Endothelial cell of umbilical vein (primary cell): ENCODE measurements around the gene RINL. TPM values are rescaled to one million over a fixed set of nuclear protein-coding genes. Genes with fewer than 3 reads are reported as not detected.

Experiments used
- BruUV-seq: library from RNA; stranded (reverse); fragments of 400-500 nt; replicated peaks from 2 replicates; lab custom pipeline; 2021; lab: Mats Ljungman, UMichigan
- CTCF ChIA-PET: fragments of 300-600, 350-600 bp; sonication (Branson Sonifier 250); formaldehyde crosslinking; loops from one replicate; lab custom pipeline; 2021; ENCODE audit warnings: antibody characterized with exemption, inconsistent platforms; lab: Charles Lee
- POLR2A ChIA-PET: fragments of 300-600, 350-600 bp; sonication (Branson Sonifier 250); formaldehyde crosslinking; loops from one replicate; lab custom pipeline; 2021; ENCODE audit warnings: antibody characterized with exemption, inconsistent platforms; lab: Charles Lee
- DNase-seq: peaks from one replicate; pipeline ENCODE4 v3.0.0-alpha.2; 2011; ENCODE audit warnings: low read depth, low spot score
- FAIRE-seq: peaks from 2 replicates; lab custom pipeline; 2011; peaks lifted over from hg19 to GRCh38; lab: Jason Lieb, UNC
- H2AFZ ChIP-seq: 2 replicates; pipeline ENCODE4 v1.6.0; 2012; ENCODE audit warnings: low read depth, low read length, control low read depth, inconsistent platforms
- H3K27ac ChIP-seq: 2 replicates; pipeline ENCODE4 v1.5.1; 2011; ENCODE audit warnings: low read depth, mild to moderate bottlenecking, control low read depth, low read length, moderate library complexity; ENCODE audit not compliant: insufficient read depth
- H3K27me3 ChIP-seq, 2 experiments: 2 replicates each; pipeline versions ENCODE4 v1.6.0 to v1.6.1; 2011; ENCODE audit warnings: low read length in 2 of 2, mixed read lengths in 1 of 2; ENCODE audit not compliant: control insufficient read depth in 2 of 2, insufficient read depth in 2 of 2
- H3K36me3 ChIP-seq, 2 experiments: 2 replicates in 1 of 2; 3 replicates in 1 of 2; pipeline ENCODE4 v1.5.1; 2011; ENCODE audit warnings: low read length in 2 of 2, mild to moderate bottlenecking in 1 of 2, moderate library complexity in 1 of 2; ENCODE audit not compliant: control insufficient read depth in 2 of 2, insufficient read depth in 2 of 2; ENCODE audit errors: extremely low read depth in 1 of 2
- H3K4me1 ChIP-seq: 3 replicates; pipeline ENCODE4 v1.5.1; 2011; ENCODE audit warnings: mild to moderate bottlenecking, low read length; ENCODE audit not compliant: control insufficient read depth, insufficient read depth; ENCODE audit errors: extremely low read depth
- H3K4me2 ChIP-seq: 2 replicates; pipeline ENCODE4 v1.6.1; 2011; ENCODE audit warnings: low read length, control low read depth, mixed read lengths; ENCODE audit not compliant: insufficient read depth
- H3K4me3 ChIP-seq, 3 experiments: fragments of 200-600 bp in 1 of 3; sonication (generic), shearing (Covaris generic) in 1 of 3; replicated peaks in 1 of 3; 2 replicates each; pipeline ENCODE4 v1.5.1; 2011 to 2016; ENCODE audit warnings: control low read depth in 3 of 3, low read length in 3 of 3, mild to moderate bottlenecking in 2 of 3, inconsistent platforms in 1 of 3, low read depth in 1 of 3, moderate library complexity in 1 of 3; ENCODE audit not compliant: insufficient read depth in 1 of 3
- H3K79me2 ChIP-seq: 2 replicates; pipeline ENCODE4 v1.6.0; 2012; ENCODE audit warnings: low read length, inconsistent platforms; ENCODE audit not compliant: control insufficient read depth, insufficient read depth
- H3K9ac ChIP-seq: replicated peaks from 2 replicates; pipeline ENCODE3; 2011; ENCODE audit warnings: low read length, control low read depth; ENCODE audit not compliant: insufficient read depth; ENCODE audit errors: extremely low read depth
- H3K9me1 ChIP-seq: replicated peaks from 3 replicates; pipeline ENCODE4 v1.6.0; 2011; ENCODE audit warnings: mild to moderate bottlenecking, low read length; ENCODE audit not compliant: control insufficient read depth, insufficient read depth; ENCODE audit errors: extremely low read depth
- H3K9me3 ChIP-seq: replicated peaks from 2 replicates; pipeline ENCODE4 v1.5.1; 2012; ENCODE audit warnings: low read length, inconsistent platforms; ENCODE audit not compliant: control insufficient read depth, insufficient read depth
- H4K20me1 ChIP-seq: replicated peaks from 2 replicates; pipeline ENCODE3; 2011; ENCODE audit warnings: mild to moderate bottlenecking, low read length; ENCODE audit not compliant: control insufficient read depth, insufficient read depth; ENCODE audit errors: extremely low read depth
- CTCF ChIP-seq, 2 donors: IDR thresholded peaks; 1 replicate in 1 of 2; 2 replicates in 1 of 2; pipeline ENCODE4 v1.5.1; 2011; ENCODE audit warnings: low read length in 2 of 2, mild to moderate bottlenecking in 2 of 2, moderate library complexity in 2 of 2, control low read depth in 1 of 2, inconsistent platforms in 1 of 2, low read depth in 1 of 2; ENCODE audit not compliant: insufficient read depth in 1 of 2; ENCODE audit errors: extremely low read depth in 1 of 2
- EZH2 ChIP-seq: IDR thresholded peaks from 2 replicates; pipeline ENCODE4 v1.6.1; 2012; ENCODE audit warnings: borderline replicate concordance, low read depth, mild to moderate bottlenecking, moderate library complexity, low read length, inconsistent platforms; ENCODE audit not compliant: severe bottlenecking
- FOS ChIP-seq: IDR thresholded peaks from 2 replicates; pipeline ENCODE4 v1.6.1; 2011; ENCODE audit warnings: mild to moderate bottlenecking, low read length, moderate library complexity, borderline replicate concordance; ENCODE audit not compliant: insufficient read depth
- GATA2 ChIP-seq: IDR thresholded peaks from 2 replicates; pipeline ENCODE4 v1.7.0; 2011; ENCODE audit warnings: low read depth, mild to moderate bottlenecking, moderate library complexity, mixed read lengths, low read length; ENCODE audit not compliant: insufficient read length, insufficient read depth
- JUN ChIP-seq: IDR thresholded peaks from 2 replicates; pipeline ENCODE4 v1.6.1; 2011; ENCODE audit warnings: borderline replicate concordance, low read depth; ENCODE audit not compliant: insufficient read length, insufficient read depth
- MAX ChIP-seq: IDR thresholded peaks from 2 replicates; pipeline ENCODE4 v1.6.1; 2011; ENCODE audit not compliant: insufficient read depth, insufficient read length
- MYC ChIP-seq: IDR thresholded peaks from one replicate; pipeline ENCODE4 v1.6.1; 2011; ENCODE audit warnings: mild to moderate bottlenecking, low read depth, low read length
- POLR2A ChIP-seq: IDR thresholded peaks from 2 replicates; pipeline ENCODE4 v1.6.1; 2012; ENCODE audit warnings: low read depth, mild to moderate bottlenecking, control low read depth, low read length
- POLR2AphosphoS5 ChIP-seq: IDR thresholded peaks from 2 replicates; pipeline ENCODE4 v1.6.1; 2012; ENCODE audit warnings: low read depth, mild to moderate bottlenecking, control low read depth, low read length, moderate library complexity; ENCODE audit not compliant: insufficient read depth
- dilution Hi-C: fragments of 300-500 bp; cut with MboI; formaldehyde crosslinking; loops from one replicate; pipeline ENCODE4 v1.15.0; 2019; ENCODE audit warnings: low sequenced_read_pairs; ENCODE audit not compliant: extremely low pct_ligation_motif_present
- intact Hi-C: fragments of 100-400 bp; cut with micrococcal nuclease; formaldehyde crosslinking; loops from one replicate; pipeline ENCODE4 v1.10.0; 2022
- polyA plus RNA-seq, 4 experiments: library from polyadenylated mRNA; depleted of rRNA in 3 of 4; stranded (reverse) in 3 of 4; unstranded in 1 of 4; fragments of >200 nt; gene quantifications; 2 replicates each; pipeline versions ENCODE4 v1.2.1 to v1.2.3, GENCODE V29; 2011 to 2012; ENCODE audit warnings: missing spikeins in 1 of 4
- total RNA-seq: library from RNA; stranded (reverse); gene quantifications from 2 replicates; pipeline ENCODE4 v1.2.3, GENCODE V29; 2021

The RINL gene
- total and polyA plus RNA-seq, 2 donors (not counting 3 experiments of a cell fraction or from before 2014, with no cell fraction given): 5.3 to 10.1 TPM

GRCh38 chr19:38879400-38879751 is 1.3 kb upstream of the RINL start:
- CTCF ChIA-PET: interaction anchor here (1.0 to 2.7 kb wide), 2 partner anchors 8 to 10 kb away, joined by 6 to 18 read pairs; no protein-coding TSS in a partner anchor
- Histone ChIP-seq H3K27me3 (no peaks in the 10 kb centered on the region), H3K27ac (no peak overlapping the region), H3K4me3 (no peak overlapping the region), H3K36me3 (peaks cover 0 to 9% of the 10 kb centered on the region in 2 experiments), H3K9ac (no peak overlapping the region), H3K79me2 (no peaks in the 10 kb centered on the region), H4K20me1 (no peaks in the 10 kb centered on the region), H3K4me1 (peaks cover 13% of the 10 kb centered on the region), H3K9me1 (no peaks in the 10 kb centered on the region), H2AFZ (no peak overlapping the region), H3K9me3 (no peaks in the 10 kb centered on the region), H3K4me2 (no peak overlapping the region)
- FAIRE-seq: no peak
- no peak for DNase-seq
- dilution Hi-C loops: no loop called here
- BruUV-seq: no TSS peak
- no peak for TF ChIP-seq POLR2AphosphoS5
- no peak for TF ChIP-seq GATA2
- TF ChIP-seq JUN: no peak
- no peak for TF ChIP-seq MYC
- TF ChIP-seq POLR2A: no peak
- TF ChIP-seq MAX: no peak
- no peak for TF ChIP-seq FOS
- TF ChIP-seq EZH2: no peak
- no peak for TF ChIP-seq CTCF (IDR thresholded peaks at IDR 0.05; ENCODE audit: extremely low read depth in 1 of 2, insufficient read depth in 1 of 2, low read depth in 1 of 2, low read length in 2 of 2)
- POLR2A ChIA-PET: no interaction called here
- intact Hi-C loops: no loop called here
